ENCODE measurements around the gene CELF2.

GRCh38 chr10:11272915-11273389 lies 255.3 kb downstream of the CELF2 start:
- TF ChIP-seq CTCF (IDR thresholded peaks at IDR 0.05; ENCODE audit: insufficient read depth, low read length, poor library complexity, severe bottlenecking) (no peak), EZH2phosphoT487 (conservative IDR thresholded peaks at IDR 0.05; ENCODE audit: low read length) (no peak)

Data from SU-DHL-6 (cell line).